AG10803 (cell line): Measurements from ENCODE around the gene PAGE2.
A peak's percentile ranks its signal among the peaks of the same experiment; 100 is the strongest.
"Not testable (repeated sequence)": the region's sequence is repeated elsewhere in the genome, so short reads cannot be mapped to it uniquely, and the experiment has no call there.

Experiments
- DNase-seq: peaks from one replicate; pipeline ENCODE4 v3.0.0; 2010; ENCODE audit warnings: low read depth
- H3K4me3 ChIP-seq: 2 replicates; pipeline ENCODE4 v1.5.1; 2011; ENCODE audit warnings: mild to moderate bottlenecking, low read length, control low read depth
- CTCF ChIP-seq: conservative IDR thresholded peaks from 2 replicates; pipeline ENCODE4 v1.5.1; 2011; ENCODE audit warnings: mild to moderate bottlenecking, low read length, control low read depth, inconsistent platforms

PAGE2 gene

GRCh38 chrX:55109306-55109705, 20.5 kb downstream of the PAGE2 start:
- no peak for DNase-seq
- TF ChIP-seq CTCF, result no peak

GRCh38 chrX:55111578-55112254, 22.9 kb downstream of the PAGE2 start:
- no peak overlapping the region for H3K4me3 ChIP-seq
- no peak for DNase-seq
- no peak for TF ChIP-seq CTCF

More at GRCh38 chrX:55109306-55109705, 20.5 kb downstream of the PAGE2 start:
- no peak overlapping the region for H3K4me3 ChIP-seq

- DNase-seq, H3K4me3 ChIP-seq: not testable (repeated sequence)
Observed at GRCh38 chrX:55116589-55116988, 27.8 kb downstream of the PAGE2 start.

GRCh38 chrX:55118574-55118973, 29.8 kb downstream of the PAGE2 start:
- DNase-seq, result no peak
- TF ChIP-seq CTCF, result no peak
- no peak overlapping the region for H3K4me3 ChIP-seq

GRCh38 chrX:55119271-55119670, 30.5 kb downstream of the PAGE2 start:
- DNase-seq, result no peak
- no peak overlapping the region for H3K4me3 ChIP-seq
- TF ChIP-seq CTCF, result no peak

- H3K4me3 ChIP-seq, result no peak overlapping the region
- TF ChIP-seq CTCF, result no peak
- DNase-seq, result peak; percentile 3
Observed at GRCh38 chrX:55119712-55120111, 30.9 kb downstream of the PAGE2 start.

GRCh38 chrX:55120761-55121358, 32.0 kb downstream of the PAGE2 start:
- TF ChIP-seq CTCF, result no peak
- no peak for DNase-seq
- no peak overlapping the region for H3K4me3 ChIP-seq
